Calu3 (cell line): ENCODE results near the gene HIPK3. TPM values are rescaled to one million over a fixed set of nuclear protein-coding genes. Genes with fewer than 3 reads are reported as not detected.
A peak's percentile ranks its signal among the peaks of the same experiment; 100 is the strongest.

Experiments used
- Bru-seq: library from RNA; stranded (reverse); fragments of 400-500 nt; gene quantifications from one replicate; lab custom pipeline; 2021; lab: Mats Ljungman, UMichigan
- BruChase-seq, 2 experiments: library from RNA; stranded (reverse); fragments of 400-500 nt; gene quantifications; one replicate each; lab custom pipeline; 2021; lab: Mats Ljungman, UMichigan
- BruUV-seq: library from RNA; stranded (reverse); fragments of 400-500 nt; replicated peaks from 2 replicates; lab custom pipeline; 2021; lab: Mats Ljungman, UMichigan
- CTCF ChIA-PET: fragments of 300-600 bp; sonication (Branson Sonifier 250); formaldehyde crosslinking; loops from one replicate; lab custom pipeline; 2022; ENCODE audit warnings: antibody characterized with exemption; lab: Charles Lee
- DNase-seq: peaks from one replicate; pipeline ENCODE4 v3.0.0; 2022
- H3K27ac Mint-ChIP-seq: one replicate; pipeline ENCODE4 v1.8.0; 2022; ENCODE audit warnings: mixed read lengths; ENCODE audit not compliant: unreplicated experiment
- H3K27me3 Mint-ChIP-seq: one replicate; pipeline ENCODE4 v1.8.0; 2022; ENCODE audit warnings: mixed read lengths; ENCODE audit not compliant: unreplicated experiment
- H3K36me3 Mint-ChIP-seq: one replicate; pipeline ENCODE4 v1.8.0; 2022; ENCODE audit warnings: mild to moderate bottlenecking, moderate library complexity, mixed read lengths; ENCODE audit not compliant: insufficient read depth, unreplicated experiment
- H3K4me1 Mint-ChIP-seq: one replicate; pipeline ENCODE4 v1.8.0; 2022; ENCODE audit warnings: mild to moderate bottlenecking, low read depth, mixed read lengths; ENCODE audit not compliant: unreplicated experiment
- H3K4me3 Mint-ChIP-seq: one replicate; pipeline ENCODE4 v1.8.0; 2022; ENCODE audit warnings: mild to moderate bottlenecking, low read depth, moderate library complexity, mixed read lengths; ENCODE audit not compliant: unreplicated experiment
- H3K9me3 Mint-ChIP-seq: one replicate; pipeline ENCODE4 v1.8.0; 2022; ENCODE audit warnings: low read depth, mixed read lengths; ENCODE audit not compliant: unreplicated experiment
- CTCF ChIP-seq: fragments of 200-600 bp; IDR thresholded peaks from one replicate; pipeline ENCODE4 v1.8.0; 2022; ENCODE audit warnings: antibody characterized with exemption; ENCODE audit not compliant: unreplicated experiment
- intact Hi-C: fragments of 100-400 bp; cut with micrococcal nuclease; formaldehyde crosslinking; loops from one replicate; pipeline ENCODE4 v1.10.0; 2022; ENCODE audit not compliant: unreplicated experiment
- long read RNA-seq: library from polyadenylated mRNA; stranded (forward); transcript quantifications from one replicate; pipeline ENCODE4 v2.0.0, GENCODE V29; 2022
- total RNA-seq: library from RNA; stranded (reverse); gene quantifications from 2 replicates; pipeline ENCODE4 v1.2.3, GENCODE V29; 2022

Gene HIPK3
- total RNA-seq, result 53.6 and 61.5 TPM in 2 replicates
- percentile 86 among the genes with signal in this experiment for Bru-seq, nascent RNA
- percentile 88 among the genes with signal in this experiment for BruChase-seq, experiment 1, labeled RNA remaining after a 6-hour chase
- percentile 81 among the genes with signal in this experiment for BruChase-seq, experiment 2, labeled RNA remaining after a 2-hour chase
- long read RNA-seq, full-length matches to known transcripts, result 6 of 20 reads
- long read RNA-seq, partial matches to known transcripts, result 3 of 20 reads
- long read RNA-seq, other reads (novel, unspliced or antisense), result 11 of 20 reads

GRCh38 chr11:33257160-33257896 lies at the start of gene HIPK3:
HIPK3 (plus strand) TSS chr11:33257381.
- no TSS peak for BruUV-seq
- peak within 1 kb of the TSS; percentile 97 for H3K27ac Mint-ChIP-seq

GRCh38 chr11:33207408-33207985 lies 49.7 kb upstream of the HIPK3 start:
- CTCF ChIA-PET, result no interaction called here
- Mint-ChIP-seq H3K4me1 (peaks cover 10% of the 10 kb centered on the region), H3K9me3 (no peaks in the 10 kb centered on the region), H3K4me3 (no peak overlapping the region), H3K27ac (no peak overlapping the region), H3K27me3 (no peaks in the 10 kb centered on the region), H3K36me3 (no peaks in the 10 kb centered on the region)
- no peak for TF ChIP-seq CTCF
- intact Hi-C loops, result no loop called here
- DNase-seq, result no peak
- BruUV-seq, result no TSS peak

More at GRCh38 chr11:33257160-33257896, at the start of gene HIPK3:
- DNase-seq, result peak; percentile 91
- TF ChIP-seq CTCF, result no peak
- intact Hi-C loops, result loop anchor here (5.0 kb wide), 2 partner anchors 90 to 435 kb away; no protein-coding TSS in a partner anchor
- CTCF ChIA-PET, result no interaction called here
- no peaks in the 10 kb centered on the region for H3K9me3 Mint-ChIP-seq
- H3K4me1 Mint-ChIP-seq, result peaks cover 31% of the 10 kb centered on the region
- peaks cover 46% of the 10 kb centered on the region for H3K36me3 Mint-ChIP-seq
- H3K27me3 Mint-ChIP-seq, result no peaks in the 10 kb centered on the region
- H3K4me3 Mint-ChIP-seq, result peak within 1 kb of the TSS; percentile 99

GRCh38 chr11:33208150-33208549 lies 49.0 kb upstream of the HIPK3 start:
- no peak overlapping the region for H3K27ac Mint-ChIP-seq
- intact Hi-C loops, result no loop called here
- CTCF ChIA-PET, result no interaction called here
- no peak for TF ChIP-seq CTCF
- no peak overlapping the region for H3K4me3 Mint-ChIP-seq
- H3K27me3 Mint-ChIP-seq, result no peaks in the 10 kb centered on the region
- DNase-seq, result no peak
- no TSS peak for BruUV-seq
- peaks cover 10% of the 10 kb centered on the region for H3K4me1 Mint-ChIP-seq
- no peaks in the 10 kb centered on the region for H3K9me3 Mint-ChIP-seq
- no peaks in the 10 kb centered on the region for H3K36me3 Mint-ChIP-seq

GRCh38 chr11:33211153-33211552 lies 46.0 kb upstream of the HIPK3 start:
- Mint-ChIP-seq H3K27me3 (no peaks in the 10 kb centered on the region), H3K27ac (no peak overlapping the region), H3K4me1 (peaks cover 10% of the 10 kb centered on the region), H3K36me3 (no peaks in the 10 kb centered on the region), H3K4me3 (peak overlapping the region; percentile 22), H3K9me3 (no peaks in the 10 kb centered on the region)
- intact Hi-C loops, result no loop called here
- DNase-seq, result no peak
- no peak for TF ChIP-seq CTCF
- CTCF ChIA-PET, result no interaction called here
- BruUV-seq, result no TSS peak
